ENCODE measurements around the gene RPS6KA2. TPM values are rescaled to one million over a fixed set of nuclear protein-coding genes. Genes with fewer than 3 reads are reported as not detected.
A peak's percentile ranks its signal among the peaks of the same experiment; 100 is the strongest.
"Not testable (repeated sequence)": the region's sequence is repeated elsewhere in the genome, so short reads cannot be mapped to it uniquely, and the experiment has no call there.

RPS6KA2 gene
- total RNA-seq, 1 experiment from 2014 or later, result 4.1 TPM

- DNase-seq (ENCODE audit: low read depth, low spot score) (no peak), ATAC-seq (no peak)
- Histone ChIP-seq H3K9me3 (ENCODE audit: control insufficient read depth, insufficient read depth, low read depth, low read length) (no peaks in the 10 kb centered on the region), H3K36me3 (ENCODE audit: control insufficient read depth, insufficient read depth, low read length) (no peaks in the 10 kb centered on the region), H3K27me3 (ENCODE audit: control insufficient read depth, insufficient read depth, low read length) (no peaks in the 10 kb centered on the region; the same call in 1 of the 2 replicates), H3K4me1 (ENCODE audit: control insufficient read depth, insufficient read depth, low read length) (no peaks in the 10 kb centered on the region), H3K27ac (ENCODE audit: low read length) (no peak overlapping the region), H3K4me3 (ENCODE audit: low read depth in 2 of 2, low read length in 2 of 2) (no peak overlapping the region)
- no peak for TF ChIP-seq POLR2AphosphoS5 (IDR thresholded peaks at IDR 0.05; ENCODE audit: low read depth, low read length)
- TF ChIP-seq TCF7L2 (IDR thresholded peaks at IDR 0.05; ENCODE audit: low read depth, low read length), result no peak
- TF ChIP-seq SIN3A (IDR thresholded peaks at IDR 0.05; ENCODE audit: borderline replicate concordance, insufficient read depth, low read depth, low read length), result no peak
- no peak for TF ChIP-seq REST (IDR thresholded peaks at IDR 0.05; ENCODE audit: insufficient read depth in 1 of 2, low read depth in 2 of 2, low read length in 1 of 2)
- intact Hi-C loops (cut with micrococcal nuclease; ENCODE audit: unreplicated experiment) (no loop called here), in situ Hi-C loops (cut with HindIII; ENCODE audit: low pct_unique_long_range_greater_than_20kb, low sequenced_read_pairs) (no loop called here)
- no TSS peak for BruUV-seq (replicated peaks)
- ChIA-PET CTCF (no interaction called here), POLR2A (no interaction called here)
Measured at GRCh38 chr6:166386111-166386510, 240.9 kb downstream of the RPS6KA2 start.

- peak overlapping the region; percentile 62 for H3K27ac ChIP-seq (ENCODE audit: low read length)
- H3K4me1 ChIP-seq (ENCODE audit: control insufficient read depth, insufficient read depth, low read length); ATAC-seq; POLR2A ChIA-PET; CTCF ChIA-PET; DNase-seq (ENCODE audit: low read depth, low spot score); H3K36me3 ChIP-seq (ENCODE audit: control insufficient read depth, insufficient read depth, low read length); H3K27me3 ChIP-seq (ENCODE audit: control insufficient read depth, insufficient read depth, low read length); H3K9me3 ChIP-seq (ENCODE audit: control insufficient read depth, insufficient read depth, low read depth, low read length); in situ Hi-C loops (cut with HindIII; ENCODE audit: low pct_unique_long_range_greater_than_20kb, low sequenced_read_pairs); BruUV-seq (replicated peaks): not testable (repeated sequence)
- peak overlapping the region; percentile 65 to 93 for H3K4me3 ChIP-seq (ENCODE audit: low read depth in 2 of 2, low read length in 2 of 2)
- intact Hi-C loops (cut with micrococcal nuclease; ENCODE audit: unreplicated experiment), result loop anchor here (5.0 kb wide), 2 partner anchors 42 to 107 kb away; partner anchors contain the start of gene SFT2D1
Measured at GRCh38 chr6:166383802-166384363, 243.2 kb downstream of the RPS6KA2 start.

GRCh38 chr6:166382933-166383801 lies 243.9 kb downstream of the RPS6KA2 start, which contains the start of gene MPC1:
Gene MPC1 (minus strand): TSS chr6:166382940. CDS start chr6:166382876, 64 bp downstream.
- no peaks in the 10 kb centered on the region for H3K9me3 ChIP-seq (ENCODE audit: control insufficient read depth, insufficient read depth, low read depth, low read length)
- intact Hi-C loops (cut with micrococcal nuclease; ENCODE audit: unreplicated experiment), result loop anchor here (5.0 kb wide), 2 partner anchors 41 to 106 kb away; partner anchors contain the start of gene SFT2D1
- H3K36me3 ChIP-seq (ENCODE audit: control insufficient read depth, insufficient read depth, low read length), result no peaks in the 10 kb centered on the region
- no peaks in the 10 kb centered on the region for H3K4me1 ChIP-seq (ENCODE audit: control insufficient read depth, insufficient read depth, low read length)
- H3K4me3 ChIP-seq (ENCODE audit: low read depth in 2 of 2, low read length in 2 of 2), result peak within 1 kb of the TSS; percentile 65 to 93
- peak; percentile 99 for ATAC-seq
- DNase-seq (ENCODE audit: low read depth, low spot score), result peak; percentile 68
- no peak for TF ChIP-seq REST (IDR thresholded peaks at IDR 0.05; ENCODE audit: insufficient read depth in 1 of 2, low read depth in 2 of 2, low read length in 1 of 2)
- TF ChIP-seq POLR2AphosphoS5 (IDR thresholded peaks at IDR 0.05; ENCODE audit: low read depth, low read length), result no peak
- TF ChIP-seq SIN3A (IDR thresholded peaks at IDR 0.05; ENCODE audit: borderline replicate concordance, insufficient read depth, low read depth, low read length), result peak; percentile 68; the same call in 1 of the 2 replicates
- TF ChIP-seq CTCF (IDR thresholded peaks at IDR 0.05), result no peak
- peak; percentile 23; the same call in 1 of the 2 replicates for TF ChIP-seq TCF7L2 (IDR thresholded peaks at IDR 0.05; ENCODE audit: low read depth, low read length)
- in situ Hi-C loops (cut with HindIII; ENCODE audit: low pct_unique_long_range_greater_than_20kb, low sequenced_read_pairs), result no loop called here
- H3K27me3 ChIP-seq (ENCODE audit: control insufficient read depth, insufficient read depth, low read length), result no peaks in the 10 kb centered on the region; the same call in 1 of the 2 replicates
- POLR2A ChIA-PET, result no interaction called here
- H3K27ac ChIP-seq (ENCODE audit: low read length), result peak within 1 kb of the TSS; percentile 62
- BruUV-seq (replicated peaks), result no TSS peak
- CTCF ChIA-PET, result no interaction called here

Measured in Panc1 (cell line).